ENCODE results near the gene TRAPPC12. TPM values are rescaled to one million over a fixed set of nuclear protein-coding genes. Genes with fewer than 3 reads are reported as not detected.

Gene TRAPPC12
- total RNA-seq, 1 donor from 2014 or later = 130 TPM

DNA sequence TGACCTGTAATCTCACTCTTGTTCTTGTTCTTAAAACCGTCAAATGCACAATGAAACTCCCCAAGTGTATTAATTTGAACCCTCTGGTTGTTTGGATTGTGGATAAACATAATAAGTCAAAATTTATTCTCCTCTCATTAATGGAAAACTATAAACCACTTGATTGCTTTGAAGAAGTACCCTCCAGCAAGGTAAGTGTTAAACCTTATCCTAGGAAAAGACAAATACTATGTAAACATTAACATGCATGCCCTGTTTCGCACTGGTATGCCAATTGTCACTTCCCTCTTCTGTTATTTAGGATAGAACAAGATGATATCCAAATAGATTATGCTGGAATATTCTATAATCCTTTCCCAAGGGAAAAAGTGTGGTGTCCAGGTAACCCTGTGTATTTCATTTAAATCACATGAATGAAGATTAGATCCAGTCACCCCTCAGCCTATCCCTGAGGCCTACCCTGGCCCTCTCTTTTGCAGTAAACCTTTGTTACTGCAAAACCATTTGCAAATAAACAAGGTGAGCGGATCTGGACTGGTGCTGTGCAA, 138.5 kb downstream of the TRAPPC12 start:
- peaks cover 9% of the 10 kb centered on the region for H3K9me3 Mint-ChIP-seq (ENCODE audit: unreplicated experiment)
- peaks cover 11% of the 10 kb centered on the region for H3K27me3 Mint-ChIP-seq (ENCODE audit: unreplicated experiment)
- peaks cover 14% of the 10 kb centered on the region for H3K36me3 Mint-ChIP-seq (ENCODE audit: unreplicated experiment)
- peak overlapping the region; percentile 83 for H3K4me3 Mint-ChIP-seq (ENCODE audit: unreplicated experiment)
- peak overlapping the region; percentile 69 for H3K27ac Mint-ChIP-seq (ENCODE audit: unreplicated experiment)
- TF ChIP-seq, protein P1, sequence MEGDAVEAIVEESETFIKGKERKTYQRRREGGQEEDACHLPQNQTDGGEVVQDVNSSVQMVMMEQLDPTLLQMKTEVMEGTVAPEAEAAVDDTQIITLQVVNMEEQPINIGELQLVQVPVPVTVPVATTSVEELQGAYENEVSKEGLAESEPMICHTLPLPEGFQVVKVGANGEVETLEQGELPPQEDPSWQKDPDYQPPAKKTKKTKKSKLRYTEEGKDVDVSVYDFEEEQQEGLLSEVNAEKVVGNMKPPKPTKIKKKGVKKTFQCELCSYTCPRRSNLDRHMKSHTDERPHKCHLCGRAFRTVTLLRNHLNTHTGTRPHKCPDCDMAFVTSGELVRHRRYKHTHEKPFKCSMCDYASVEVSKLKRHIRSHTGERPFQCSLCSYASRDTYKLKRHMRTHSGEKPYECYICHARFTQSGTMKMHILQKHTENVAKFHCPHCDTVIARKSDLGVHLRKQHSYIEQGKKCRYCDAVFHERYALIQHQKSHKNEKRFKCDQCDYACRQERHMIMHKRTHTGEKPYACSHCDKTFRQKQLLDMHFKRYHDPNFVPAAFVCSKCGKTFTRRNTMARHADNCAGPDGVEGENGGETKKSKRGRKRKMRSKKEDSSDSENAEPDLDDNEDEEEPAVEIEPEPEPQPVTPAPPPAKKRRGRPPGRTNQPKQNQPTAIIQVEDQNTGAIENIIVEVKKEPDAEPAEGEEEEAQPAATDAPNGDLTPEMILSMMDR (IDR thresholded peaks at IDR 0.05; ENCODE audit: partially characterized antibody, unreplicated experiment) = no peak
- peaks cover 15% of the 10 kb centered on the region for H3K4me1 Mint-ChIP-seq (ENCODE audit: low read depth, unreplicated experiment)
- DNase-seq = no peak

DNA sequence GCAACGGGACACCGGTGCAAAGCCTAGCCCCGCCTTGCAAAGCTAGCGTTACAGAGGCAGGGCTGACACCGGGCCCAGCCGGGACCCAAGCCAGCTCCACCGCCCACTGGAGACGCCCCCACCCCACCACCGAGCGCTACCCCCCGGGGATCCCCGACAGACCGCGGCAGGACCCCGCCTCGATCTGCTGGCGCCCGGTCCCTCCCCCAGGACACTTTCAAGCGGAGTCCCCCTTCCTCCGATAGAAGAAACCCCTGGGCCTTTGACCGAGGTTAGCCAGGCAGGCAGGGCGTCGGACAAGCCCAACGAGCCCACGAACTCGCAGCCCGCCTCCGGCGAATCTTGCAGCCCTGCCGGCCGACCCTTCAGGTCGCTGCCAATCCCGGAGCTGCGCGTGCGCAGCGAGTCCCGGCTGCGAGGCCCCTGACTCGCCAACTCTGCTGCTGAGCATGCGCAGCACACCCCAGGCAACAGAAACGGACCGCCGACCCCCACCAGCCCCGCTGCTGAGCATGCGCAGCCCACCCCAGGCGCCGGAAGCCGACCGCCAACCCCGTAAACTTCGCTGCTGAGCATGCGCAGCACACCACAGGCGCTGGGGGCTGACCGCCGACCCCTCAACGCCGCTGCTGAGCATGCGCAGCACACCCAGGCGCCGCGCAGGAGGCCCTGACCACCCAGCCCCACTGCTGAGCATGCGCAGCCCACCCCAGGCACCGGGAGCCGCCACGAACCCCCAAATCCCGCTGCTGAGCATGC, 139.2 kb downstream of the TRAPPC12 start:
- Mint-ChIP-seq H3K27ac (ENCODE audit: unreplicated experiment) (peak overlapping the region; percentile 69), H3K9me3 (ENCODE audit: unreplicated experiment) (peaks cover 11% of the 10 kb centered on the region), H3K4me1 (ENCODE audit: low read depth, unreplicated experiment) (peaks cover 17% of the 10 kb centered on the region), H3K4me3 (ENCODE audit: unreplicated experiment) (peak overlapping the region; percentile 83), H3K36me3 (ENCODE audit: unreplicated experiment) (peaks cover 14% of the 10 kb centered on the region), H3K27me3 (ENCODE audit: unreplicated experiment) (peaks cover 11% of the 10 kb centered on the region)
- TF ChIP-seq, protein P1 (IDR thresholded peaks at IDR 0.05; ENCODE audit: partially characterized antibody, unreplicated experiment) = no peak
- peak; percentile 100 for DNase-seq

DNA sequence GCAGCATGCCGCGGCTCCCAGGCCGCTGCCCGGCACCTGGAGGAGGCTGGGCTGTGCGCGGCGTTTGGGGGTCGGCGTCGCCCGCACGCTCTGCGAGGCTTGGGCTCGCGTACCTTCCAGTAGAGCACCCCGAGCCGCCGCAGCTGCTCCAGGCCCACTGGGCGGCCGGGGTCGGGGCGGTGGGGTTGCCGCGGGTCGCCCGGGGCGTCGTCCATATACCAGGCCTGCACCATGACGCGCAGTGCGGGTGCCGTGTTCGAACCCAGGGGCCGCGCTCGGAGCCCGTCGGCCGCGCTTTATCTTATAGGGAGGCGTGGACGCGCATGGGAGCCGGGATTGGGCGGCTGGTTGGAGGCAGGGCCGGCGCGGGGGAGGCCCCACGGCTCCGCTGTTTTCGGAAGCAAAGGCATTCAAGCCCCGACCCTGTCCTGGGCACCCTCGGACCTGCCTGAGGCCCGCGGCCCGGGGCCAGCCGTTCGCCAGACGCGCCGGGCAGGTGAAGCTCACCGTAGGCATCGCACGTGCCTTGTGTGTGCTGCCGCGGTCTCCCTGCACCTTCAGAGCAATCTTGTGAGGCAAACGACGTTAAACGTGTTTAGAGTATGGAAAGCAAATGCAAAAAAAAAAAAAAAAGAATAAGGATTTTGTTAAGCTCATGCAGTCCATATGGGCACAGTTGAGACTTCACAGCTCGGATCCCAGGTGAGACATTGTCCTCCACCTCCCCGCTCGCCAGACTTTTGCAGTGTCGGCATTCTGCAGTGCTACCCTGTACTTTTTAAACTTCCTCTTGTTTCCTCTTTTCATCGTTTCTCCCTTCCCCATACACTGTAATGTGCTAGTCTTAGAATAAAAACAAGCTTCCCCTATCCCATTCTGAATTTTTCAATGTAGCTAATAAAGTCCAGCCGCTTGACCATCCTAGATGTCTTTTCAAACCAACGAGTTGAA, 140.0 kb downstream of the TRAPPC12 start, which contains the start of gene ADI1:
TSS of gene ADI1 (minus strand) at position 277 of the 951 bp plus-strand sequence. CDS start at position 233, 44 bp downstream.
- H3K36me3 Mint-ChIP-seq (ENCODE audit: unreplicated experiment) = peaks cover 14% of the 10 kb centered on the region
- DNase-seq = peak; percentile 79
- TF ChIP-seq, protein P1 (IDR thresholded peaks at IDR 0.05; ENCODE audit: partially characterized antibody, unreplicated experiment) = no peak
- peak within 1 kb of the TSS; percentile 89 for H3K27ac Mint-ChIP-seq (ENCODE audit: unreplicated experiment)
- H3K4me3 Mint-ChIP-seq (ENCODE audit: unreplicated experiment) = peak within 1 kb of the TSS; percentile 97
- H3K27me3 Mint-ChIP-seq (ENCODE audit: unreplicated experiment) = peaks cover 10% of the 10 kb centered on the region
- H3K9me3 Mint-ChIP-seq (ENCODE audit: unreplicated experiment) = peaks cover 11% of the 10 kb centered on the region
- peaks cover 17% of the 10 kb centered on the region for H3K4me1 Mint-ChIP-seq (ENCODE audit: low read depth, unreplicated experiment)

DNA sequence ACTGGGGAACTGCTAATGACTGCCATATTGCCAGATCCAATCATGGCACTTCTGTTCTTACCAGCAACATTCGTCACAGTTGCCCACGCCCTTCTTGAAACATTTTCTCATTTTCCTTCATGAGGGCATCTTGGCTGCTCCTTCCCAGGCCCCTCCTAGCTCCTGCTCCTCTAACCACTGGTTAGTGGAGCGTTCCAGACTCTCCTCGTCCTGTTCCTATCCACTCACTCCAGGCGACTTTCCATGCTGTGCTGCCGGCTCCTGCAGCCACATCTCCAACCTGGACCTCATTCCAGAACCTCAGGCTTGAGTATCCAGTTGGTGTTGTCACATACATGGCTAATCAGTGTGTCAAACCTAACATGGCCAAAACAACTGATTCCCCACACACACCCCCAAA, 141.1 kb downstream of the TRAPPC12 start:
- Mint-ChIP-seq H3K4me1 (ENCODE audit: low read depth, unreplicated experiment) (peaks cover 17% of the 10 kb centered on the region), H3K4me3 (ENCODE audit: unreplicated experiment) (peak overlapping the region; percentile 97), H3K27ac (ENCODE audit: unreplicated experiment) (peak overlapping the region; percentile 89), H3K27me3 (ENCODE audit: unreplicated experiment) (peaks cover 10% of the 10 kb centered on the region), H3K36me3 (ENCODE audit: unreplicated experiment) (peaks cover 9% of the 10 kb centered on the region), H3K9me3 (ENCODE audit: unreplicated experiment) (peaks cover 9% of the 10 kb centered on the region)
- DNase-seq = no peak
- TF ChIP-seq, protein P1 (IDR thresholded peaks at IDR 0.05; ENCODE audit: partially characterized antibody, unreplicated experiment) = no peak

Measured in glutamatergic neuron (in vitro differentiated cells).